ENCODE results near the gene MTG1.

DNA sequence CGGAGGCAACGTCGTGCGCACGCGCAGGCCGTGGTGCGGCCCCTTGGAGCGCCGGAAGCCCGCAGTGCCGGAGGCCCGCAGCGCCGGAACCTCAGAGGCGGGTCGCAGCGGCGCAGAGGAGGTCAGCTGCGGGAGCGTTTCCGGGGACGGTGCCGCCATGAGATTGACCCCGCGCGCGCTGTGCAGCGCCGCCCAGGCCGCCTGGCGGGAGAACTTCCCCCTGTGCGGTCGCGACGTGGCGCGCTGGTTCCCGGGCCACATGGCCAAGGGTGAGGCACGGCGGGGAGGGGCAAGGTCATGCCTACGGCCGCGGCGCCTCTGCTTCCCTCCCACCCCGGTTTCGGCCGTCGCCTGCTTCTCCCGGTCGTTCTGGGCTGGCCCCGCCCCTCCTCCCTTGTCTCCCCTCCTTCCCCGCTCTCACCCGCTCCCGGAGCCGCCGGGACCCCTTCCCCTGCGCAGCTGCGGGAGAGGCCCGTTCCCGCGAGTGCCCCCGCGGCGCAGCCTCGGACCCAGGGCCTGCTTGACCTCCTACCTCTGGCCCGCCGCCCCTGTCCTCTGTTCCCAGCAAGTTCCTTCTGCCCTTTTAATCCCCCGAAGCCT is at the start of gene MTG1:
- TF ChIP-seq ZFP30 (CRISPR knock-in tag; IDR thresholded peaks at IDR 0.05) (no peak), SNAI2 (CRISPR knock-in tag; IDR thresholded peaks at IDR 0.05) (no peak), BACH2 (CRISPR knock-in tag; IDR thresholded peaks at IDR 0.05; ENCODE audit: borderline replicate concordance) (no peak), ARNTL (CRISPR knock-in tag; IDR thresholded peaks at IDR 0.05; ENCODE audit: borderline replicate concordance, low read depth) (no peak), ZC3H10 (CRISPR knock-in tag; IDR thresholded peaks at IDR 0.05) (no peak), ZNF565 (CRISPR knock-in tag; conservative IDR thresholded peaks at IDR 0.05; ENCODE audit: low read depth) (no peak)
- TF ChIP-seq, protein P1, sequence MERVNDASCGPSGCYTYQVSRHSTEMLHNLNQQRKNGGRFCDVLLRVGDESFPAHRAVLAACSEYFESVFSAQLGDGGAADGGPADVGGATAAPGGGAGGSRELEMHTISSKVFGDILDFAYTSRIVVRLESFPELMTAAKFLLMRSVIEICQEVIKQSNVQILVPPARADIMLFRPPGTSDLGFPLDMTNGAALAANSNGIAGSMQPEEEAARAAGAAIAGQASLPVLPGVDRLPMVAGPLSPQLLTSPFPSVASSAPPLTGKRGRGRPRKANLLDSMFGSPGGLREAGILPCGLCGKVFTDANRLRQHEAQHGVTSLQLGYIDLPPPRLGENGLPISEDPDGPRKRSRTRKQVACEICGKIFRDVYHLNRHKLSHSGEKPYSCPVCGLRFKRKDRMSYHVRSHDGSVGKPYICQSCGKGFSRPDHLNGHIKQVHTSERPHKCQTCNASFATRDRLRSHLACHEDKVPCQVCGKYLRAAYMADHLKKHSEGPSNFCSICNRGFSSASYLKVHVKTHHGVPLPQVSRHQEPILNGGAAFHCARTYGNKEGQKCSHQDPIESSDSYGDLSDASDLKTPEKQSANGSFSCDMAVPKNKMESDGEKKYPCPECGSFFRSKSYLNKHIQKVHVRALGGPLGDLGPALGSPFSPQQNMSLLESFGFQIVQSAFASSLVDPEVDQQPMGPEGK (CRISPR knock-in tag; IDR thresholded peaks at IDR 0.05; ENCODE audit: borderline replicate concordance): no peak
- TF ChIP-seq, protein P2, sequence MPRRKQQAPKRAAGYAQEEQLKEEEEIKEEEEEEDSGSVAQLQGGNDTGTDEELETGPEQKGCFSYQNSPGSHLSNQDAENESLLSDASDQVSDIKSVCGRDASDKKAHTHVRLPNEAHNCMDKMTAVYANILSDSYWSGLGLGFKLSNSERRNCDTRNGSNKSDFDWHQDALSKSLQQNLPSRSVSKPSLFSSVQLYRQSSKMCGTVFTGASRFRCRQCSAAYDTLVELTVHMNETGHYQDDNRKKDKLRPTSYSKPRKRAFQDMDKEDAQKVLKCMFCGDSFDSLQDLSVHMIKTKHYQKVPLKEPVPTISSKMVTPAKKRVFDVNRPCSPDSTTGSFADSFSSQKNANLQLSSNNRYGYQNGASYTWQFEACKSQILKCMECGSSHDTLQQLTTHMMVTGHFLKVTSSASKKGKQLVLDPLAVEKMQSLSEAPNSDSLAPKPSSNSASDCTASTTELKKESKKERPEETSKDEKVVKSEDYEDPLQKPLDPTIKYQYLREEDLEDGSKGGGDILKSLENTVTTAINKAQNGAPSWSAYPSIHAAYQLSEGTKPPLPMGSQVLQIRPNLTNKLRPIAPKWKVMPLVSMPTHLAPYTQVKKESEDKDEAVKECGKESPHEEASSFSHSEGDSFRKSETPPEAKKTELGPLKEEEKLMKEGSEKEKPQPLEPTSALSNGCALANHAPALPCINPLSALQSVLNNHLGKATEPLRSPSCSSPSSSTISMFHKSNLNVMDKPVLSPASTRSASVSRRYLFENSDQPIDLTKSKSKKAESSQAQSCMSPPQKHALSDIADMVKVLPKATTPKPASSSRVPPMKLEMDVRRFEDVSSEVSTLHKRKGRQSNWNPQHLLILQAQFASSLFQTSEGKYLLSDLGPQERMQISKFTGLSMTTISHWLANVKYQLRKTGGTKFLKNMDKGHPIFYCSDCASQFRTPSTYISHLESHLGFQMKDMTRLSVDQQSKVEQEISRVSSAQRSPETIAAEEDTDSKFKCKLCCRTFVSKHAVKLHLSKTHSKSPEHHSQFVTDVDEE (CRISPR knock-in tag; IDR thresholded peaks at IDR 0.05): 0 out of 2 replicates have a peak, but pooled peaks have one; percentile 43

Measured in SK-N-SH treated with all-trans-retinoic acid at 6 μM for 48 hours (cell line).